AG04450 (cell line): ENCODE results near the gene RLN3. TPM values are rescaled to one million over a fixed set of nuclear protein-coding genes. Genes with fewer than 3 reads are reported as not detected.
A peak's percentile ranks its signal among the peaks of the same experiment; 100 is the strongest.
"Not testable (repeated sequence)": the region's sequence is repeated elsewhere in the genome, so short reads cannot be mapped to it uniquely, and the experiment has no call there.

Source experiments
- CTCF ChIA-PET: fragments of 300-600, 350-600 bp; formaldehyde crosslinking; extraction: SDS; loops from one replicate; lab custom pipeline; 2022; ENCODE audit warnings: antibody characterized with exemption, inconsistent platforms; lab: Charles Lee
- POLR2A ChIA-PET: fragments of 350-600 bp; formaldehyde crosslinking; extraction: SDS; loops from one replicate; lab custom pipeline; 2021; ENCODE audit warnings: antibody characterized with exemption, inconsistent platforms; lab: Yijun Ruan, JAX
- DNase-seq: peaks from one replicate; pipeline ENCODE4 v3.0.0-alpha.2; 2011; ENCODE audit warnings: low read depth, low spot score
- H3K27ac ChIP-seq: one replicate; pipeline ENCODE4 v1.5.1; 2012; ENCODE audit warnings: low read depth, low read length, control low read depth
- H3K27me3 ChIP-seq: one replicate; pipeline ENCODE4 v1.6.0; 2012; ENCODE audit warnings: low read length; ENCODE audit not compliant: control insufficient read depth, insufficient read depth
- H3K4me3 ChIP-seq: 2 replicates; pipeline ENCODE4 v1.5.1; 2011; ENCODE audit warnings: mild to moderate bottlenecking, low read depth, low read length, control low read depth
- H3K9me3 ChIP-seq: 2 replicates; pipeline ENCODE4 v1.5.1; 2012; ENCODE audit warnings: low read length; ENCODE audit not compliant: control insufficient read depth, insufficient read depth
- CTCF ChIP-seq: IDR thresholded peaks from 2 replicates; pipeline ENCODE4 v1.5.1; 2011; ENCODE audit warnings: low read depth, low read length, control low read depth, inconsistent platforms
- polyA plus RNA-seq: library from polyadenylated mRNA; depleted of rRNA; stranded (reverse); fragments of >200 nt; gene quantifications from 2 replicates; pipeline ENCODE4 v1.2.3, GENCODE V29; 2011

RLN3 gene
- polyA plus RNA-seq, 1 experiment, result not detected

- no peak for DNase-seq
- Histone ChIP-seq H3K27me3 (peaks cover 20% of the 10 kb centered on the region), H3K4me3 (peak overlapping the region; percentile 73), H3K9me3 (no peaks in the 10 kb centered on the region; the same call in 1 of the 2 replicates), H3K27ac (no peak overlapping the region)
- ChIA-PET CTCF (interaction anchor here (0.6 to 1.4 kb wide), 10 partner anchors 9 to 117 kb away, joined by 3 to 13 read pairs (median 4); no protein-coding TSS in a partner anchor), POLR2A (interaction anchor here (0.6 to 1.3 kb wide), 4 partner anchors 24 to 415 kb away, joined by 3 to 4 read pairs (median 4); partner anchors contain the start of gene RFX1)
- no peak for TF ChIP-seq CTCF
These were observed 3.2 kb downstream of the RLN3 start for GRCh38 chr19:14030997-14031718.

GRCh38 chr19:14031719-14032480 is 4.0 kb downstream of the RLN3 start, which contains the start of gene IL27RA:
IL27RA (plus strand) TSS chr19:14031762; CDS start chr19:14031873, 111 bp downstream.
- Histone ChIP-seq H3K9me3 (no peaks in the 10 kb centered on the region; the same call in 1 of the 2 replicates), H3K27me3 (peaks cover 20% of the 10 kb centered on the region), H3K4me3 (peak within 1 kb of the TSS; percentile 73), H3K27ac (no peak within 1 kb of the TSS)
- ChIA-PET POLR2A (interaction anchor here (0.6 to 1.3 kb wide), 4 partner anchors 14 to 78 kb away, joined by 3 to 4 read pairs (median 4); partner anchors contain the start of gene RFX1), CTCF (interaction anchor here (0.6 to 1.4 kb wide), 9 partner anchors 8 to 116 kb away, joined by 3 to 13 read pairs (median 4); no protein-coding TSS in a partner anchor)
- peak; percentile 75 for TF ChIP-seq CTCF
- DNase-seq, result no peak

GRCh38 chr19:14033946-14034345 is 6.0 kb downstream of the RLN3 start:
- no peak for DNase-seq
- no peaks in the 10 kb centered on the region for H3K9me3 ChIP-seq
- ChIA-PET CTCF (interaction anchor here (0.6 to 1.2 kb wide), 2 partner anchors 41 to 168 kb away, joined by 3 to 7 read pairs; no protein-coding TSS in a partner anchor), POLR2A (no interaction called here)
- peaks cover 10% of the 10 kb centered on the region for H3K27me3 ChIP-seq
- TF ChIP-seq CTCF, result no peak
- H3K4me3 ChIP-seq, result no peak overlapping the region
- no peak overlapping the region for H3K27ac ChIP-seq

- H3K4me3 ChIP-seq, H3K27ac ChIP-seq, H3K27me3 ChIP-seq, H3K9me3 ChIP-seq, DNase-seq: not testable (repeated sequence)
- POLR2A ChIA-PET, result interaction anchor here (1.1 kb wide), 1 partner anchor 102 kb away, joined by 3 read pairs; no protein-coding TSS in a partner anchor
- CTCF ChIA-PET, result interaction anchor here (0.5 to 1.0 kb wide), 3 partner anchors 17 to 327 kb away, joined by 3 to 4 read pairs (median 4); no protein-coding TSS in a partner anchor
These were observed 7.2 kb downstream of the RLN3 start for GRCh38 chr19:14035159-14035558.

- ChIA-PET CTCF (interaction anchor here (0.5 to 1.0 kb wide), 5 partner anchors 17 to 326 kb away, joined by 3 to 5 read pairs (median 4); no protein-coding TSS in a partner anchor), POLR2A (interaction anchor here (1.1 kb wide), 1 partner anchor 101 kb away, joined by 3 read pairs; no protein-coding TSS in a partner anchor)
- Histone ChIP-seq H3K4me3 (no peak overlapping the region), H3K9me3 (no peaks in the 10 kb centered on the region), H3K27me3 (peaks cover 4% of the 10 kb centered on the region), H3K27ac (no peak overlapping the region)
- no peak for DNase-seq
- no peak for TF ChIP-seq CTCF
These were observed 7.8 kb downstream of the RLN3 start for GRCh38 chr19:14035706-14036105.
